SH-SY5Y (cell line): ENCODE measurements around the gene PHF8.

Experiments used
- GATA2 ChIP-seq: IDR thresholded peaks from 2 replicates; pipeline ENCODE4 v1.6.1; 2011; ENCODE audit warnings: mild to moderate bottlenecking, low read depth, low read length
- GATA3 ChIP-seq: IDR thresholded peaks from 2 replicates; pipeline ENCODE4 v1.6.1; 2011; ENCODE audit warnings: low read depth, mild to moderate bottlenecking, low read length, moderate library complexity

DNA sequence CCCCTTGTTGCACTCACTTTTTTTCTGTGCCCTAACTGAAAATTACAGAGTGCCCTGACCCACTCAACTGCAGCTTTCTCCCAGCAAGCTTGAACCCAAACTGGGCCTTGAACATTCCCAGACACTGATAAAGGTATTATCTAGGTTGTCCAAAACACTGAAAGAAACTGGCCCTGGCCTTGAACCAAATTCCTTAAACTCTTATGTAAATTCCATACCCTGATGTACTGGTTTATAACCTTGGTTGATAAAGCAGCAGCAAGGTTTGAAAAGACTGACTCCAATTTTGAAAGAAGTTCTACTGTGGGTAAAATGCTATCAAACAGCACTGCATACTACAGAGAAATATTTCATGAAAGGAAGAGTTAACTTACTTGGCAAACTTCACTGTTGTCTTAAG is 125.6 kb downstream of the PHF8 start:
- TF ChIP-seq GATA2: no peak
- TF ChIP-seq GATA3: no peak
